ENCODE results near the gene MAGI1. TPM values are rescaled to one million over a fixed set of nuclear protein-coding genes. Genes with fewer than 3 reads are reported as not detected.

Gene MAGI1
- total RNA-seq, 5 donors from 2014 or later (not counting 1 experiment from before 2014, with no cell fraction given): 0.23 to 0.63 (median 0.29) TPM

- Histone ChIP-seq H3K4me3 (ENCODE audit: control insufficient read depth in 1 of 2, extremely low read depth in 1 of 2, low read length in 1 of 2) (no peak overlapping the region), H3K9me3 (no peaks in the 10 kb centered on the region), H3K36me3 (ENCODE audit: control insufficient read depth in 2 of 2, extremely low read depth in 1 of 2, insufficient read depth in 1 of 2, low read length in 1 of 2) (no peaks in the 10 kb centered on the region), H3K27me3 (replicated peaks in 1 of 2; ENCODE audit: control insufficient read depth in 2 of 2, extremely low read depth in 1 of 2, insufficient read depth in 2 of 2, low read length in 1 of 2) (no peaks in the 10 kb centered on the region), H3K4me1 (ENCODE audit: control insufficient read depth in 1 of 2, extremely low read depth in 1 of 2, insufficient read depth in 2 of 2, low read length in 2 of 2) (no peaks in the 10 kb centered on the region), H3K27ac (ENCODE audit: low read length) (no peak overlapping the region)
- Mint-ChIP-seq H3K4me1 (no peaks in the 10 kb centered on the region), H3K4me3 (no peak overlapping the region), H3K9me3 (peaks cover 0 to 3% (median 0%) of the 10 kb centered on the region in 3 donors), H3K27me3 (peaks cover 6 to 7% of the 10 kb centered on the region in 2 donors), H3K36me3 (no peaks in the 10 kb centered on the region), H3K27ac (no peak overlapping the region)
- ATAC-seq (replicated peaks in 1 of 4) (no peak), DNase-seq (no peak)
- ChIA-PET POLR2A (no interaction called here), CTCF (interaction anchor here in 1 of 2 donors (0.6 kb wide), 1 partner anchor 9 kb away, joined by 6 read pairs; no protein-coding TSS in a partner anchor)
- WGBS (ENCODE audit: insufficient coverage): 100% methylated on average over 1 of the region's 7 CpGs
Measured at GRCh38 chr3:65950340-65951326, 88.1 kb downstream of the MAGI1 start.

- Mint-ChIP-seq H3K4me1 (no peaks in the 10 kb centered on the region), H3K27ac (no peak overlapping the region), H3K9me3 (peaks cover 0 to 3% (median 0%) of the 10 kb centered on the region in 3 donors), H3K36me3 (no peaks in the 10 kb centered on the region), H3K4me3 (no peak overlapping the region), H3K27me3 (peaks cover 6 to 7% of the 10 kb centered on the region in 2 donors)
- POLR2A ChIA-PET: interaction anchor here in 1 of 2 donors (0.6 kb wide), 1 partner anchor 8 kb away, joined by 3 read pairs; no protein-coding TSS in a partner anchor
- Histone ChIP-seq H3K27ac (ENCODE audit: low read length) (no peak overlapping the region), H3K36me3 (ENCODE audit: control insufficient read depth in 2 of 2, extremely low read depth in 1 of 2, insufficient read depth in 1 of 2, low read length in 1 of 2) (no peaks in the 10 kb centered on the region), H3K27me3 (replicated peaks in 1 of 2; ENCODE audit: control insufficient read depth in 2 of 2, extremely low read depth in 1 of 2, insufficient read depth in 2 of 2, low read length in 1 of 2) (no peaks in the 10 kb centered on the region), H3K9me3 (no peaks in the 10 kb centered on the region), H3K4me1 (ENCODE audit: control insufficient read depth in 1 of 2, extremely low read depth in 1 of 2, insufficient read depth in 2 of 2, low read length in 2 of 2) (no peaks in the 10 kb centered on the region), H3K4me3 (ENCODE audit: control insufficient read depth in 1 of 2, extremely low read depth in 1 of 2, low read length in 1 of 2) (no peak overlapping the region)
- WGBS (ENCODE audit: insufficient coverage): 74% methylated on average over 2 of the region's 6 CpGs
- ATAC-seq (replicated peaks in 1 of 4) (no peak), DNase-seq (no peak)
- CTCF ChIA-PET: interaction anchor here in 1 of 2 donors (0.6 kb wide), 1 partner anchor 8 kb away, joined by 4 read pairs; no protein-coding TSS in a partner anchor
Measured at GRCh38 chr3:65948841-65949573, 89.7 kb downstream of the MAGI1 start.

GRCh38 chr3:65946438-65946837, 92.3 kb downstream of the MAGI1 start:
- no peak for ATAC-seq (replicated peaks in 1 of 4)
- 100% methylated on average over 1 of the region's 6 CpGs for WGBS (ENCODE audit: insufficient coverage)
- POLR2A ChIA-PET: no interaction called here
- Histone ChIP-seq H3K27me3 (replicated peaks in 1 of 2; ENCODE audit: control insufficient read depth in 2 of 2, extremely low read depth in 1 of 2, insufficient read depth in 2 of 2, low read length in 1 of 2) (no peaks in the 10 kb centered on the region), H3K36me3 (ENCODE audit: control insufficient read depth in 2 of 2, extremely low read depth in 1 of 2, insufficient read depth in 1 of 2, low read length in 1 of 2) (no peaks in the 10 kb centered on the region), H3K4me1 (ENCODE audit: control insufficient read depth in 1 of 2, extremely low read depth in 1 of 2, insufficient read depth in 2 of 2, low read length in 2 of 2) (no peaks in the 10 kb centered on the region), H3K9me3 (no peaks in the 10 kb centered on the region), H3K4me3 (ENCODE audit: control insufficient read depth in 1 of 2, extremely low read depth in 1 of 2, low read length in 1 of 2) (no peak overlapping the region), H3K27ac (ENCODE audit: low read length) (no peak overlapping the region)
- Mint-ChIP-seq H3K4me3 (no peak overlapping the region), H3K27ac (no peak overlapping the region), H3K4me1 (no peaks in the 10 kb centered on the region), H3K9me3 (no peaks in the 10 kb centered on the region), H3K27me3 (peaks cover 0 to 1% of the 10 kb centered on the region in 2 donors), H3K36me3 (no peaks in the 10 kb centered on the region)
- DNase-seq: no peak
- CTCF ChIA-PET: no interaction called here

- POLR2A ChIA-PET: no interaction called here
- Histone ChIP-seq H3K27ac (ENCODE audit: low read length) (no peak overlapping the region), H3K36me3 (ENCODE audit: control insufficient read depth in 2 of 2, extremely low read depth in 1 of 2, insufficient read depth in 1 of 2, low read length in 1 of 2) (no peaks in the 10 kb centered on the region), H3K4me3 (ENCODE audit: control insufficient read depth in 1 of 2, extremely low read depth in 1 of 2, low read length in 1 of 2) (no peak overlapping the region), H3K4me1 (ENCODE audit: control insufficient read depth in 1 of 2, extremely low read depth in 1 of 2, insufficient read depth in 2 of 2, low read length in 2 of 2) (no peaks in the 10 kb centered on the region), H3K9me3 (no peaks in the 10 kb centered on the region), H3K27me3 (replicated peaks in 1 of 2; ENCODE audit: control insufficient read depth in 2 of 2, extremely low read depth in 1 of 2, insufficient read depth in 2 of 2, low read length in 1 of 2) (no peaks in the 10 kb centered on the region)
- 100% methylated on average over 4 of the region's 6 CpGs for WGBS (ENCODE audit: insufficient coverage)
- no peak for ATAC-seq (replicated peaks in 1 of 4)
- Mint-ChIP-seq H3K36me3 (no peaks in the 10 kb centered on the region), H3K4me1 (no peaks in the 10 kb centered on the region), H3K27ac (no peak overlapping the region), H3K27me3 (peaks cover 0 to 1% of the 10 kb centered on the region in 2 donors), H3K4me3 (no peak overlapping the region), H3K9me3 (no peaks in the 10 kb centered on the region)
- CTCF ChIA-PET: no interaction called here
- DNase-seq: no peak
Measured at GRCh38 chr3:65945953-65946352, 92.8 kb downstream of the MAGI1 start.

GRCh38 chr3:65945480-65945879, 93.2 kb downstream of the MAGI1 start:
- H3K27me3 ChIP-seq (replicated peaks in 1 of 2; ENCODE audit: control insufficient read depth in 2 of 2, extremely low read depth in 1 of 2, insufficient read depth in 2 of 2, low read length in 1 of 2): no peaks in the 10 kb centered on the region
- no peaks in the 10 kb centered on the region for H3K4me1 Mint-ChIP-seq

GRCh38 chr3:65944252-65944651, 94.5 kb downstream of the MAGI1 start:
- no peak overlapping the region for H3K4me3 ChIP-seq (ENCODE audit: control insufficient read depth in 1 of 2, extremely low read depth in 1 of 2, low read length in 1 of 2)
- Mint-ChIP-seq H3K9me3 (no peaks in the 10 kb centered on the region), H3K4me1 (no peaks in the 10 kb centered on the region), H3K4me3 (no peak overlapping the region), H3K36me3 (no peaks in the 10 kb centered on the region), H3K27me3 (peaks cover 1 to 3% of the 10 kb centered on the region in 2 donors), H3K27ac (no peak overlapping the region)
- H3K27ac ChIP-seq (ENCODE audit: low read length): no peak overlapping the region
- WGBS (ENCODE audit: insufficient coverage): 28% methylated on average over 2 of the region's 4 CpGs
- POLR2A ChIA-PET: no interaction called here
- DNase-seq (no peak), ATAC-seq (replicated peaks in 1 of 4) (no peak)
- no peaks in the 10 kb centered on the region for H3K27me3 ChIP-seq (replicated peaks in 1 of 2; ENCODE audit: control insufficient read depth in 2 of 2, extremely low read depth in 1 of 2, insufficient read depth in 2 of 2, low read length in 1 of 2)
- no peaks in the 10 kb centered on the region for H3K4me1 ChIP-seq (ENCODE audit: control insufficient read depth in 1 of 2, extremely low read depth in 1 of 2, insufficient read depth in 2 of 2, low read length in 2 of 2)
- CTCF ChIA-PET: no interaction called here
- H3K9me3 ChIP-seq: no peaks in the 10 kb centered on the region
- H3K36me3 ChIP-seq (ENCODE audit: control insufficient read depth in 2 of 2, extremely low read depth in 1 of 2, insufficient read depth in 1 of 2, low read length in 1 of 2): no peaks in the 10 kb centered on the region

More at GRCh38 chr3:65945480-65945879, 93.2 kb downstream of the MAGI1 start:
- Histone ChIP-seq H3K9me3 (no peaks in the 10 kb centered on the region), H3K36me3 (ENCODE audit: control insufficient read depth in 2 of 2, extremely low read depth in 1 of 2, insufficient read depth in 1 of 2, low read length in 1 of 2) (no peaks in the 10 kb centered on the region), H3K4me3 (ENCODE audit: control insufficient read depth in 1 of 2, extremely low read depth in 1 of 2, low read length in 1 of 2) (no peak overlapping the region), H3K27ac (ENCODE audit: low read length) (no peak overlapping the region), H3K4me1 (ENCODE audit: control insufficient read depth in 1 of 2, extremely low read depth in 1 of 2, insufficient read depth in 2 of 2, low read length in 2 of 2) (no peaks in the 10 kb centered on the region)
- Mint-ChIP-seq H3K27me3 (peaks cover 0 to 1% of the 10 kb centered on the region in 2 donors), H3K27ac (no peak overlapping the region), H3K9me3 (no peaks in the 10 kb centered on the region), H3K36me3 (no peaks in the 10 kb centered on the region), H3K4me3 (no peak overlapping the region)
- ChIA-PET CTCF (no interaction called here), POLR2A (no interaction called here)
- DNase-seq (no peak), ATAC-seq (replicated peaks in 1 of 4) (no peak)
- no CpG with 5 or more reads among the region's 3 CpGs for WGBS (ENCODE audit: insufficient coverage)
